IPS-18c (cell line): ENCODE measurements around the gene SMG6.
"Not testable (repeated sequence)": the region's sequence is repeated elsewhere in the genome, so short reads cannot be mapped to it uniquely, and the experiment has no call there.

Experiments used
- H3K4me3 ChIP-seq: 2 replicates; pipeline ENCODE4 v1.7.0; 2013; ENCODE audit warnings: low read depth, mild to moderate bottlenecking, low read length, moderate library complexity; ENCODE audit not compliant: insufficient read depth
- H3K9me3 ChIP-seq: one replicate; pipeline ENCODE4 v1.6.1; 2013; ENCODE audit warnings: mild to moderate bottlenecking, low read length, moderate library complexity; ENCODE audit not compliant: control insufficient read depth, insufficient read depth

SMG6 gene

DNA sequence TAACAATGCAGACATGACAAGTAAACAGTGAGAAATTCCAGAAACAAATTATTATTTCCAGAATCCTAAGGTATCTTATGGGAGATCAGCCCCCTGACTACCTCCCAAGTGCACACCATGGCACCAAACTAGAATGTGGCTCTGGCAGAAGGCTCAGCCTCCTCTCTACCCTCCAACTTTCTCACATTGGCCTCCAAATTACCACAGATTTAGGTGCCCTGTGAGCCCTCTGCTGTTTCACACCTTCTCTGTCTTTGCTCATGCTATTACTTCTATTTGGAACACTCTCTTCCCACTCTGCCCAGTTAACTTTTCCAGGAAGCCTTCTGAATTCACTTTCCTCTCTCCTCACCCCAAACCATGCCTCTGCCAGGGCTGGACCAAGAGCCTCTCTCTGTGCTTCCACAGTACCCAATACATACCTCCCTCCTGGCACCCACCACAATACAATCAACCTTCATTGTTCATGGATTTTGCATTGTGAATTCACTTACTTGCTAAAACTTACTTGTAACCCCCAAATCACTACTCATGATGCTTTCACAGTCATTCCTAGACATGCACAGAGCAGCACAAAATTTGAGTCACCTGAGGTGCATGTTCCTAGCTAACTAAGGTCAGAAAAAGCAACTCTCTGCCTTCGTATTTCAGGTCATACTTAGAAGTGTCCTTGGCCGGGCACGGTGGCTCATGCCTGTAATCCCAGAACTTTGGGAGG, 31.4 kb downstream of the SMG6 start:
- no peaks in the 10 kb centered on the region for H3K9me3 ChIP-seq
- H3K4me3 ChIP-seq, result no peak overlapping the region

DNA sequence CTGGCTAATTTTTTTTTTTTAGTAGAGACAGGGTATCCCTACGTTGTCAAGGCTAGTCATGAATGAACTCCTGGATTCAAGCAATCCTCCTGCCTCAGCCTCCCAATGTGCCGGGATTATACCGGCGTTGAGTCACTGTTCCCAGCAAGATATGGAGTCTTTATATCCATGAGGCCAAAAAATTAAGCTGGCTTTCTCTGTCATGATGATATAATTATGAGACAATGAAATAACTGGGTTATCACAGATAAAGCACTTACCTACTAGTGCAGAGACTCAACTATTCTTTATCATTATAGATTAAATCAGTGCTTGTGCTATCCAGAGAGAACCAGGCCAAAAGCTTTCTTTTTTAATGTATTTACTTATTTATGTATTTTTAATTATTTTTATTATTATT, 36.2 kb downstream of the SMG6 start:
- H3K4me3 ChIP-seq, result no peak overlapping the region

DNA sequence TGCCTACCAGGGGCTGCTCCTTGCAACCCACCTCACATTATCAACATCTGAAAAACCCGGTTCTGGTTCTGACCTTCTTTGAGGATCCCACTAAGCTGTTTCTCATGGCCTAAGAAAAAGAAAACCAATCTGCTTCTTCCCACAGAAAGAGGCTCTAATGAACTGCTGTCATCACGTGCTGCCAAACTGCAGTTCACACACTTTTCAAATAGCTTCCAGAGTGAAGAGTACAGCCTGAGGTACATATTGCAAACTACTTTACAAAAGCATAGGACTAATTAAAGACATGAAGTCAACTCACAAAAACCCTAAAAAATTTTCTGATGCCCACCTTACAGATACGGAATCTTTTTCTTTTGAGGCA, 36.7 kb downstream of the SMG6 start:
- Histone ChIP-seq H3K9me3 (no peaks in the 10 kb centered on the region), H3K4me3 (no peak overlapping the region)

More for the DNA sequence above, 36.2 kb downstream of the SMG6 start:
- H3K9me3 ChIP-seq, result no peaks in the 10 kb centered on the region

DNA sequence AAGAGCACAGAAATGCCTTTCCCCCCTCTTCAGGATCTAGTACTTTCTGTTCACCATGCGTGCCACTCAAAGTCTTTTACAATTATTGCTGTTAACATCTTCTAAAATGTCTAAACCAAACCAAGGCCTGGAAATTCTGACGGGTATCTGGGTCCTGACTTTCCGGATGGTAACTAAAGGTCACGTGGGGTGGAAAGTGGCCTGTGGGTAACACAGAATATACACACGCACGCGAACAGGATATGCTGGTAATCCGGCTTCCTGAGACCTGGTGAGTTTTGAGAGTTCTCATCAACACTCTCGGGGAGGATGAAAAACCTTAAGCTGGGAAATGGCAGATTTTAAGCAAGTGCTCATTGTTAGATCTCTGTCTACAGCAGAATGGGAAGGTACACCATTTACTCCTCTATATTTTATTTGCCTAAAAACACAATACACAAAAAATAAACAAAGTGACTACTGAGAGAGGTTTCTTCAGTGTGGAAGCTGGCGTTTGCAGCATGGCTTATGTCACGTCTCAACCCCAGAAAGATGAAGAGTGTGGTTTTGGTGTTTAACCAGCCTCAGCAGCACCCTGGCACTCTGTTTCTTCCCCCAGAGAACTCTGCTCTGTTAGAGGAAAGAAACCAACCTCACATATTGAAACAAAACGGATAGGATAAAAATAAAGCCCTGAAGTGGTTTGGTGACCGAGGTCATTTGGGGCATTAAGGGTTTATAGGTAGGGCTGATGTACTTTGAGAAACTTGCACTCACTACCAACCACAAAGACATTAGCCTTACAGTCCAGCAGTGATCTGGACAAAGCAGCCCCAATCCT, 37.3 kb downstream of the SMG6 start:
- no peak overlapping the region; the same call in 1 of the 2 replicates for H3K4me3 ChIP-seq
- H3K9me3 ChIP-seq, result no peaks in the 10 kb centered on the region

DNA sequence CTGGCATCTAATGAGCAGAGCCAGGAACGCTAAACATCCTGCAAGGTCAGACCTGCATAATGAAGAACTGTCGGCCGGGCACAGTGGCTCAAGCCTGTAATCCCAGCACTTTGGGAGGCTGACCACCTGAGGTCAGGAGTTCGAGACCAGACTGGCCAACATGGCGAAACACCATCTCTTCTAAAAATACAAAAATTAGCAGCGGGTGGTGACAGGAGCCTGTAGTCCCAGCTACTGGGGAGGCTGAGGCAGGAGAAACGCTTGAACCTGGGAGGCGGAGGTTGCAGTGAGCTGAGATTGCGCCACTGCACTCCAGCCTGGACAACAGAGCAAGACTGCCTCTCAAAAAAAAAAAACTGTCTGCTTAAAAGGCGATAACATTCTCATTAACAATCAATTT, 38.4 kb downstream of the SMG6 start:
- not testable (repeated sequence) for H3K9me3 ChIP-seq, H3K4me3 ChIP-seq

DNA sequence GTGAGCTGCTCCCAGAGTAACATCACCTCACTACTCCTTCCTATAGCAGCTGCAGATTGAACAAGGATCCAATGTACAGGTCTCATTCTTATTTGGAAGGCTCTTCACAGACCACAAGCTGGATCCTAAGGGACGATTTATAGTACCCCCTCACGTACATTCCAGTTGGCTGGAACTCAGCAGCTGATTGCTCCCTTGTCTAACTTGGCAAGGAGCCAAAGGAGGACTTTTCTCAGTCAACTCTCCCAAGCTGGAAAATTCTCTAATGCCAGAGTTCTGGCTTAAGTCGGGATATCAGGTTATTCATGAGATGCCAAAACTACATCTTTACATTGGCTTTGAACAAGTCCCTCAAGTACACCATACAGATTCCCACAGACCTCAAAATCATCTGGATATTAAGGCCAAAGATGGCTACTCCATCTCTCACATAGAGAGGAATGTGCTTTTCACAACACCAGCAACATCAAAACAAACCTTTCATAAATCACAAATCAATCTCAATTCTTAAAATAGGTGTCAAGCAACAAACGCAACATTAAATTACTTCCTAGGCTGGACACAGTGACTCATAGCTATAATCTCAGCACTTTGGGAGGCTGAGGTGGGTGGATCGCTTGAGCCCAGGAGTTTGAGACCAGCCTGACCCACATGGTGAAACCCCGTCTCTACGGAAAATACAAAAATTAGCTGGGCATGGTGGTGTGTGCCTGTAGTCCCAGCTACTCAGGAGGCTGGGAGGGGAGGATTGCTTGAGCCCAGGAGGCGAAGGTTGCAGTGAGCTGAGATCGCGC, 39.3 kb downstream of the SMG6 start:
- Histone ChIP-seq H3K4me3 (no peak overlapping the region), H3K9me3 (no peaks in the 10 kb centered on the region)

DNA sequence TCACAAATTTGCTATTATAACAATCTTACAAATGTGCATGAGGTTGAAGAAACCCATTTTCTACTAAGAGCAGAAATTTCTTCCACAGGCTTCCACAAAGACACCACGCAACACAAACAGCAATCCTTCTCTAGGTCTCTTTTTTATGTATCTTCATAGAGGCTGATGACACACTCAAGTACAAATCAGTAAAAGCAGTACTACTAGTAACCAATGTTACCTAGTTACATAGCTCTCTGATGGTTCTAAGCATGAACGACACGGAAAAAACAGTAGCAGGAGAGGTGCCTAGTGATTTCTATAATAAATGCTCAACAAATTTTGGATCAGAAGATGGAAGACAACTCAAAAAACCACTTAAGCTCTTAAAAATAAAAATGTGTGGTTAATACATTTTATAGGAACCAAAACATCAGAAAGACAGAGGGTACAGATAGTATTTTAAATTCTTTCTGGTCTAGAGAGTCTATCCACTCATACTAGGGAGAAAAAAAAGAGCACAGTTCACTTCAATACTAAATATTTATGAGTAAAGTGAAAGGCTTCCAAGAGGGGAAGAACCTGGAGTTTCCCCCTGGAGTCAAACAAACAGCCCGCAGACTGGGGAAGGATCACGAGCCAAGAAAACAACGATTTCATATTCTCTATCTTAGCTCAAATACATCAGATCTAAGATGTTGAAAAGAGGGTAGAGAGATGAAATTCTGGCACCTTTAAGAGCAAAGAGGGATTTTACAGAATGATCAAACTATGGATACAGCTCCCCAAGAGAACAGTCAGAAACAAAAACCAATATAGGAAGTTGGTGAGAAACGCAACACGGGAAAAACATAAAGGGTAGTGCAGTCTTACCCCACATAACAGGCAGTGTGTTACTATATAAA, 40.2 kb downstream of the SMG6 start:
- no peak overlapping the region for H3K4me3 ChIP-seq

DNA sequence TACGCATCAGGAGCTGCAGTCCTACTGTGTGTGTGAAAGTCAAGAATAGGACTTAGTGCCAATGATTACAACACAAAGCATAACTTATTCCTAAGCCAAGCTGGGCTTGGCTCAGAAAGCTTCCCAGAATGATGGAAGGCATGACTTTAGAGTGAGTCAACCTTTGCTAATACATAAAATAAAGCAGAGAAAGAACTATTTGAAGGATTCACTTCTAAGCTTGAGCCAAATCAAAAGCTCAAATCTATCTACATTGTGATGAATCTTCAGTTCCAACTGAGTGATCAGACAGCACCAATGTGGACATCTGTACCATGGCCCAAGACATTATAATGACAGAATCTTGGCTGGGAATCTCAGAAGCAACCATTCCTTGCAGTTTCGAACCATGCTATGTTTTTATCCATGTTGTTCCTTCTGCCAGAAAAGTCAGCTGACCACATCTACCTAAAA, 41.4 kb downstream of the SMG6 start:
- peaks cover 2% of the 10 kb centered on the region for H3K9me3 ChIP-seq
- H3K4me3 ChIP-seq, result no peak overlapping the region

More for the DNA sequence above, 40.2 kb downstream of the SMG6 start:
- H3K9me3 ChIP-seq, result peaks cover 2% of the 10 kb centered on the region

DNA sequence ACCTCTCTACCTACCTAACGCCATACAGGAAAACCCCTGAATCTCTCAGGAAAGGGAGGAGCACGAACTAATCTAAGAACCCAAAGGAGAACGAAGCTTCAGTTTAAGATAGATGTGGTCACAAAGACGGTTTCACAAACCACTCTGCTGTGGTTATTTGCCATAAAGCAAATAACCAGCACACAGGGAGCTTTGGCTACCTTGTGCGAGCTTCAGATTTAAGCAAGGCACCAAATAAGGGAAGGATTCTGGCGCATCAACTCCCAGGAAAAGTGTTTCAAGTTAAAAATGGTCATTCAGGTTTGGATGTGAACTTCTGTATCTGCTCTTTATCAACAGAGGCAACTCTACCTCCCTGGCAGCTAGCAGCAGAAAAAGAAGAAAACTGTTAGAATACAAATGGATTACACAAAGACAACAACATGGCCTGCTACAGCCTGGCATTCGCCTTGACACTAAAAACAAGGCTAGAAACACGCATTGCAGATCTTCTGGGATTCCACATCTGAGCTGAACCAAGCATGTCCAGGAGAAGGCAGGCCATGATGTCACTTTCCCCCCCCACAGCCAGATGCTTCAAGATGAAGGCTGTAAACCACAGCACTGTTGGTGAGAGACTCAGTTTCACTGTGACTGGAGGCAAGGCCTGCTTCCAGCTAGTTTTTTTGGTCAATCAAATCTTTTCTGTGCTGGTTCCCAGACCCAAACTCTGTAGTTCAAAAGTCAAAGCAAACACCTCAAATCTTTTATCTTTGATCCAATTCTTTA, 43.6 kb downstream of the SMG6 start:
- H3K4me3 ChIP-seq, result no peak overlapping the region
- H3K9me3 ChIP-seq, result peaks cover 2% of the 10 kb centered on the region

DNA sequence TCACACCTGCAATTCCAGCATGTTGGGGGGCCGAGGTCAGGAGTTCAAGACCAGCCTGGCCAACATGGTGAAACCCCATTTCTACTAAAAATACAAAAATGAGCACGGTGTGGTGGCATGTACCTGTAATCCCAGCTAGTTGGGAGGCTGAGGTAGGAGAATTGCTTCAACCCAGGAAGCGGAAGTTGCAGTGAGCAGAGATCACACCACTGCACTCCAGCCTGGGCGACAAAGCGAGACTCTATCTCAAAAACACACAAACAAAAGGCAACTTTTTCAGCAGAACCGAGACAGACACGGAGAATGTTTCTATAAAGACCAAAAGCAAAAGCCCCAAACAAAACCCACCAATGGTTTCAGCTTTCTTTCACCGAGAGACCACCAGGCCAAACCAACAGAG, 44.8 kb downstream of the SMG6 start:
- H3K4me3 ChIP-seq, H3K9me3 ChIP-seq: not testable (repeated sequence)

DNA sequence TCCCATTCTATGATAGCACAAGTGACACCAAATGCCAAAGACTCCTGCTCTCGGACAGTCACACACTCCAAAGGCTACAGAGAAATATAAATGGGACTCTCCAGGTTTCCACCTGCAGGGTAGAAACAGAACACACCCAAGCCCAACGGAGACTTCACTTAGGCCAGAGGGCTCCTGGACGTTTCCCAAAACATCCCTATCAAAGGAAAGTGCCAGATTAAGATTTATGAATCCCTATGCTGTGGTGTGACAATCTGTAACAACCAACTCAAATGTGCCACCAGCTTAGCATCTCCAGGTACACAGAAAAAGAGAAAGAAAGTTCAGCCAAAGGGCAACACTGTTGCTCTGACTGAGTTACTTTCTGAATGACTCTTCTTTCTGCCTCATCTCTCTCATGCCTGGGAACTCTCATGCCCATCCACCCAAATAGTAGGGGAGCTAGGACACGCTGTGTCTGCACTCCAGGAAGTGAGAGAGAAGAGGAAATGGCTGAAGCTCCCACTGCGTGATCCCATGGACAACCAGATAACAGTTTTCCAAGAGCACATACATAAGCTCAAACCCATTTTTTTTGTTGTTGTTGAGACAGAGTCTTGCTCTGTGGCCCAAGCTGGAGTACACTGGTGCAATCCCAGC, 49.7 kb downstream of the SMG6 start:
- no peak overlapping the region for H3K4me3 ChIP-seq
- H3K9me3 ChIP-seq, result peaks cover 2% of the 10 kb centered on the region

DNA sequence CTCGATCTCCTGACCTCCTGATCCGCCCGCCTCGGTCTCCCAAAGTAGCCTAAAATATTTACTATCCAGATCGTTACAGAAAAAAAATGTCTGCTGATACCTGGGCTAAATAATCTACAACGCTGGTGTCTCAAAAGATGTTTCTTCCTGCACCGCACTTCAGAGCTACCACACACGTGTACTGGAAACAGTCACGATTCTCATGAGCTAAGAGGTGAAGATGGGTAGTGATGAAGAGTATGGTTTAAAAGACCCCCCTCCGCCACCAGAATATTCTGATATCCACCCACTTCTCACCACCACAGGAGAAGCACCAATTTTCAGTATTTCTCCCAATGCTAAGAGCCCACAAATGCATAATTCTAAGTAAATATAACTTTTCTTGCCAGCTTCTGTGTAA, 50.2 kb downstream of the SMG6 start:
- H3K9me3 ChIP-seq, result no peaks in the 10 kb centered on the region
- H3K4me3 ChIP-seq, result no peak overlapping the region

DNA sequence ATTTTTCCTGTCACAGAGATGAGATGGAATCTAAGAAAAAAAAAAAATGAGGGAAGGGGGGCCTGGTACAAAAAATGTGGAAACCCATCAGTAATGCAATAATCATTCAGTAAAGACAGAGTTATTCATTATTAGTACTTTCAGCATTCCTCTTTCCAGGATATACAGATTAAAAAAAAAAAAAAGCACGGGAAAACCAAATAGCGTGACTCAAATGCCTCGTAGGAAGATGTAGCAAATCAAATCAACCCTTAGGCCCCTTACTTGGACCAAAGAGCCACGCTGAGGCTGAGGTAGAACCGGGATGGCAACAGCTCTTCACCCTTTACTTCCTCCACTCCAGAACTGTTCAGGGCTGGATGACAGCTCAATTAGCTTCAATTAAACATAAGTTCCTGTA, 52.5 kb downstream of the SMG6 start:
- Histone ChIP-seq H3K9me3 (no peaks in the 10 kb centered on the region), H3K4me3 (no peak overlapping the region)

DNA sequence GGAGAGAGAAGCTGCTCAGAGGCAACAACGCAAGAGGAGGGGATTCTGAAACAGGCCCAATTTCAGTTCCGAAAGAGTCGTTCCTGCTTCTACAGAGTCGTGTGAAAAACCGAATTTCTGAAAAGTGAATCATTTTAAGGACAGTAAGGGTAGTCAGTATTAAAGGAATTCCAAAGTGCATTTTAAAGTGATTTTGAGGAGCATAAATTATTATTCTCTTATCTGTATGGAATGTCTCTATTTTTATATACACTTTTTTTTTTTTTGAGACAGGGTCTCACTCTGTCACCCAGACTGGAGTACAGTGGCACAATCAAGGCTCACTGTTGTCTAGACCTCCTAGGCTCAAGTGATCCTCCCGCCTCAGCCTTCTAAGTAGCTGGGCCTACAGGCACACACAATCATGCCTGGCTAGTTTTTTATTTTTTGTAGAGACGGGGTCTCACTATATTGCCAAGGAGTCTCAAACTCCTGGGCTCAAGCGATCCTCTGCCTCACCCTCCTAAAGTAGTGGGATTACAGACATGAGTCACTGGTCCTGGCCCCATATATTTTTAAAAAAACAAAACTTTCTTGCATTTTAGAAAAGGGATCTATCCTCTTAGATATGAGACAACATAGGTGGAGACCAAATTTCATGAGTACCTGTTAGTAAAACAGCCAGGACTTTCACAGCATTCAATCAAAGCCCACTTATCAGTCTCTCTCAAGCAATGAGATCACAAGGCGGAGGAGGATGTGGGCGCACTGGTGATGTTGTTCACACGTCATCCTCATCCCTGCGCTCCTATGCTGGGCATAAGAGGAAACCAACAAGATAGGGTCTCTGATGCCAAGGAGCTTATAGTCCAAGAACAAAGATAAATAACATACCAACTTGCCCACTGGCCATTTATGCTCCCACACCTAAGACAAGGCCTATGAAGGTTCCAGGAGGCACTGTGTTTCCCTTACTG, 53.2 kb downstream of the SMG6 start:
- H3K4me3 ChIP-seq, result no peak overlapping the region
- no peaks in the 10 kb centered on the region for H3K9me3 ChIP-seq

DNA sequence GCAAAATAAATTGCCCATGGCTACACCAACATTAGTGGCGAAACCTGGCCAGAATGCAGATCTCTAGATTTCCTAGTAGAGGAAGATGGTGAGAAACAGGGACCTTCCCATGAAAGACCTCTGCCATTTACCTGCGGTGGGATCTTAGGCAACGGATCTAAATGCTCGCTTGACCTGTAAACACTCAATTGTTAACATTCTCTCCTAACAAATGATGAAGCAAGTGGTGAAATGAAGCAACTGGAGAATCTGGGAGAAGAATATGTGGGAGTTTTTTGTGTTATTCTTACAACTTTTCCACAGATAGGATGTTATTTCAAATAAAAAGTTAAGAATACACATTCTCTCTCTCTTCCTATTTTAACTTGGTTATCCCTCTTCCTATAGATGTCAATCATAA, 56.6 kb downstream of the SMG6 start:
- no peaks in the 10 kb centered on the region for H3K9me3 ChIP-seq
- H3K4me3 ChIP-seq, result no peak overlapping the region
